ENCODE data around the gene TECTA. TPM values are rescaled to one million over a fixed set of nuclear protein-coding genes. Genes with fewer than 3 reads are reported as not detected.

The TECTA gene
- total and polyA plus RNA-seq, 12 donors = 0.58 to 5.9 (median 1.3) TPM

- Histone ChIP-seq H3K4me3 (no peak overlapping the region), H3K9me3 (replicated peaks in 1 of 3) (no peaks in the 10 kb centered on the region), H3K36me3 (replicated peaks in 1 of 2) (no peaks in the 10 kb centered on the region), H3K27me3 (no peaks in the 10 kb centered on the region), H3K27ac (no peak overlapping the region), H3K4me1 (replicated peaks in 1 of 2) (no peaks in the 10 kb centered on the region)
- intact Hi-C loops (cut with DNase I) = no loop called here
- no peak for TF ChIP-seq CTCF (IDR thresholded peaks at IDR 0.05)
- no peak for TF ChIP-seq POLR2A (IDR thresholded peaks at IDR 0.05)
- no peak for DNase-seq
- WGBS, 4 donors = 79 to 82% (median 80%) methylated on average over 4 of the region's 4 CpGs
Measured at GRCh38 chr11:121099885-121100284, 1.2 kb upstream of the TECTA start.

GRCh38 chr11:121104312-121104762, 3.3 kb downstream of the TECTA start:
- intact Hi-C loops (cut with DNase I) = no loop called here

GRCh38 chr11:121105063-121105480, 4.0 kb downstream of the TECTA start:
- no peak for TF ChIP-seq POLR2A (IDR thresholded peaks at IDR 0.05)
- no peak for TF ChIP-seq CTCF (IDR thresholded peaks at IDR 0.05)
- Histone ChIP-seq H3K27ac (peak overlapping the region in 1 of 5 donors; percentile 22), H3K9me3 (replicated peaks in 1 of 3) (no peaks in the 10 kb centered on the region), H3K36me3 (replicated peaks in 1 of 2) (no peaks in the 10 kb centered on the region), H3K4me1 (replicated peaks in 1 of 2) (peaks cover 0 to 7% of the 10 kb centered on the region in 2 donors), H3K4me3 (no peak overlapping the region), H3K27me3 (no peaks in the 10 kb centered on the region)
- 36 to 52% (median 39%) methylated on average over 4 of the region's 4 CpGs for WGBS, 4 donors
- intact Hi-C loops (cut with DNase I) = no loop called here
- peak in 4 of 7 donors; percentile 20 to 51 (median 42) for DNase-seq

More at GRCh38 chr11:121104312-121104762, 3.3 kb downstream of the TECTA start:
- Histone ChIP-seq H3K9me3 (replicated peaks in 1 of 3) (no peaks in the 10 kb centered on the region), H3K27me3 (no peaks in the 10 kb centered on the region), H3K27ac (no peak overlapping the region), H3K4me3 (no peak overlapping the region), H3K36me3 (replicated peaks in 1 of 2) (no peaks in the 10 kb centered on the region), H3K4me1 (replicated peaks in 1 of 2) (peaks cover 0 to 7% of the 10 kb centered on the region in 2 donors)
- no peak for DNase-seq
- no peak for TF ChIP-seq CTCF (IDR thresholded peaks at IDR 0.05)
- TF ChIP-seq POLR2A (IDR thresholded peaks at IDR 0.05) = no peak
- WGBS, 4 donors = 83 to 88% (median 87%) methylated on average over 9 of the region's 9 CpGs

- H3K4me1 ChIP-seq (replicated peaks in 1 of 2) = peaks cover 0 to 7% of the 10 kb centered on the region in 2 donors
- no peaks in the 10 kb centered on the region for H3K27me3 ChIP-seq
- DNase-seq = no peak
- H3K27ac ChIP-seq = peak overlapping the region in 1 of 5 donors; percentile 22
- WGBS, 4 donors = 81 to 87% (median 85%) methylated on average over 6 of the region's 6 CpGs
- TF ChIP-seq POLR2A (IDR thresholded peaks at IDR 0.05) = no peak
- TF ChIP-seq CTCF (IDR thresholded peaks at IDR 0.05) = no peak
- no peaks in the 10 kb centered on the region for H3K36me3 ChIP-seq (replicated peaks in 1 of 2)
- H3K4me3 ChIP-seq = no peak overlapping the region
- H3K9me3 ChIP-seq (replicated peaks in 1 of 3) = no peaks in the 10 kb centered on the region
- intact Hi-C loops (cut with DNase I) = no loop called here
Measured at GRCh38 chr11:121105481-121106195, 4.6 kb downstream of the TECTA start.
